GM18507 (cell line): ENCODE results near the gene OMA1.
"Not testable (repeated sequence)": the region's sequence is repeated elsewhere in the genome, so short reads cannot be mapped to it uniquely, and the experiment has no call there.

Experiments used
- DNase-seq: peaks from one replicate; pipeline ENCODE4 v3.0.0; 2011; ENCODE audit warnings: low read depth; ENCODE audit not compliant: insufficient read length; ENCODE audit errors: extremely low spot score
- FAIRE-seq: peaks from 2 replicates; lab custom pipeline; 2011; peaks lifted over from hg19 to GRCh38; lab: Jason Lieb, UNC

OMA1 gene

GRCh38 chr1:58543260-58543659 lies 3.3 kb downstream of the OMA1 start:
- FAIRE-seq (no peak), DNase-seq (no peak)

DNA sequence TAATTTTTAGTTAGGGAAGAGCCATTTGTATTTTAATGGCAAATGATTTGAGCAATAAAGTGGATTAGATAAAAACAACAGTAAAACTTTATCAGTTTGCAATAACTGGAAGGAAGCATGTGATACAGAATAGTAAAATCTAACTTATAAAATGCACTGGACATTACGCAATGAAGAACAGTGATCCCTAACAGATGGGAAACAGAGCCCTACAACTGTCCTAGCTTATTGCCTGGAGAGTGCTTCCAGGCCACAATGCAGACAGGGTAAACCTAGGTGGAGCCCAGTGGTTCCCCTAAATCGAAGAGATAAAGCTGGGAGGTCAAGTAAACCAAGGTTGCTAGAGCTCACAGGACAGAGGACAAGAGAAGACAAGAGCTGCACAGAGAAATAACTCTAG lies 7.0 kb downstream of the OMA1 start:
- FAIRE-seq (no peak), DNase-seq (no peak)

- DNase-seq (no peak), FAIRE-seq (no peak)
Observed at GRCh38 chr1:58538821-58539220, 7.7 kb downstream of the OMA1 start.

DNA sequence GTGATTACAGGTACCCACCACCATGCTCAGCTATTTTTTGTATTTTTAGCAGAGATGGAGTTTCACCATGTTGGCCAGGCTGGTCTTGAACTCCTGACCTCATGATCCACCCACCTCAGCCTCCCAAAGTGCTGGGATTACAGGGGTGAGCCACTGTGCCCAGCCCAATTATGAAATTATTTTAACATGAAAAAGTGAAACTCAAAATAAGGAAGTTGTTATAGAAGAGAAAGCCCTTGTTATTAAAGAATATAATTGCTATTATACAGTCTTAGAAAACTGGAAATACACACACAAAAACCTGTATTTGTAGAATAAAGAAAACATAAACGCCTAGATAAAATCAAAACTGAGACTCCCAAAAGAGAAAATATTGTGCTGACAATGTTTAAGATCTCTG lies 14.7 kb downstream of the OMA1 start:
- DNase-seq, FAIRE-seq: not testable (repeated sequence)

GRCh38 chr1:58529284-58529683 lies 17.2 kb downstream of the OMA1 start:
- DNase-seq (no peak), FAIRE-seq (peak; percentile 5)

- peak; percentile 60 for FAIRE-seq
- no peak for DNase-seq
Observed at GRCh38 chr1:58528518-58528917, 18.0 kb downstream of the OMA1 start.

- FAIRE-seq (no peak), DNase-seq (no peak)
Observed at GRCh38 chr1:58524353-58524945, 22.1 kb downstream of the OMA1 start.

GRCh38 chr1:58515794-58516401 lies 30.6 kb downstream of the OMA1 start:
- FAIRE-seq = peak; percentile 73
- peak; percentile 7 for DNase-seq

- FAIRE-seq (no peak), DNase-seq (no peak)
Observed at GRCh38 chr1:58513956-58514355, 32.6 kb downstream of the OMA1 start.

DNA sequence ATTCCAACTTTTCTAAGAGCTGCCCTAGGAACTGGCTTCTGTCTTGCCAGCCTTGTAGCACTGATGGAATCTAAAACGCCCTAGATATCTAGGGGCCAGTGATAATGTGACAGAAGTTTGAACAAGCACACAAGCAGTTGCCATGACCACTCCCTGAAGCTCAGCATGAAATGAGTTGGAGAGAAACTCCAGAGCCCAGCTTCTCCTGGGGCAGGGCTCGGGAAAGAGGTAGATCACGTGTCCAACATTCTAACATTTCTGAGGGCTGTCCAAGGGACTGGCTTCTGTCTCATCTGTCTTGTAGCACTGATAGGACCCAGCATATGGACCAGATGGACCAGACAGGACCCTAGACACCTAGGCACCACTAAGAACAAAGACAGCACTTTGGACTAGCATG lies 37.9 kb downstream of the OMA1 start:
- no peak for DNase-seq
- no peak for FAIRE-seq

GRCh38 chr1:58505286-58505685 lies 41.2 kb downstream of the OMA1 start:
- DNase-seq (no peak), FAIRE-seq (no peak)

- FAIRE-seq (no peak), DNase-seq (no peak)
Observed at GRCh38 chr1:58502519-58502918, 44.0 kb downstream of the OMA1 start.

DNA sequence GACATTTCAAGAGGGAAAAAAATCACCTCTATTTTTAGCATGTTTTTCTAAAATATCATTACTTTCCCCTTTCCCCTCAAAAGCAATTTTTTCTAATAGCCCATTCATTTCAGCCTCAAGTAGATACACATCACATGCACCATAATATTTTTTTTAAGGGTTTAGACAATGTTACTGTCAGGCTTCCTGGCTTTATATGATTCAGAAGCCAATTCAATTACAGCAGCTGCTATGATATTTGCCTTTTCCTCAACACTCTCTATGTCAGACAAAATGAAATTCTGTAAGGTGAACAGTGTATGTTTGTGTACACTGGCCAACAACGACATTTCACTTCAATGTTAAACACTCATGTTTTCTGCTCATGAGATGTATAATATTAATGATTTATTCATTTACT lies 46.5 kb downstream of the OMA1 start:
- FAIRE-seq = no peak
- DNase-seq = no peak

DNA sequence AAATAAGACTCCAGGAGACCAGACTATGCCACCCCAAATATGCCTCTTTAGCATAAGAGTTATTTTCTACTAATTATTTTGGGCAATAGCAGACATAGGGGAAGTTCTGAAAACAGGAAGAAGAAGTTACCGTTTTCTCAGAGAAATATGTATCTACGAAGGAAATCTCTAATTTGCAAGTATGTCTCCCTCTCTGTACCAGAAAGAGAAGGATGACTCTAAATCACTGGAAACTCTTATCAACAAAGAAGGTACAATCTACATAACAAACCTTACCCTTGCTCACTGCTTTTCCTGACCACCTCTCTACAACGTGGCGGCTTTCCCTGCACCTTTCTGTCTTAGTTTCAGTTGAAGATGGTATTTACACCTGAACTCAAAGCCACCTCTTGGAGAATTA lies 49.0 kb downstream of the OMA1 start:
- DNase-seq (no peak), FAIRE-seq (peak; percentile 42)

DNA sequence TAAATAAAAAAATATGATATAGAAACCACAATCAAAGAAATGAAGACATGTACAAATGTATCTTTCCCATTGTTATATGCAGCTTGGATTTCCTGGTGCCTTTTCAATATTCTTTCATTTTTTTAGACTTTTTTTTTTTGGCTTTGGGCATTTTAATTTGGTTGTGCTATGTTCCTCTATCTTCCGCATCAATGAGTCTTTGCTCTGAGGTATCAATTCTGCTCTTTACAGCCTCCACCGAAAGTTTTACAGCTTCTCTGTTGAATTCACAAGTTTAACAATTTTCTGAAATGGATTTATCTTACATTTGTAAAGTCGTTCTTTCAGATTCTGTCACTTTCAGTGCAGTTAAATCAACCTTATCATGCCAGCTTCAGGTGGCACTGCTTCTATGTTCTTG lies 50.5 kb downstream of the OMA1 start:
- no peak for FAIRE-seq
- no peak for DNase-seq

GRCh38 chr1:58488914-58489313 lies 57.6 kb downstream of the OMA1 start:
- DNase-seq, FAIRE-seq: not testable (repeated sequence)

DNA sequence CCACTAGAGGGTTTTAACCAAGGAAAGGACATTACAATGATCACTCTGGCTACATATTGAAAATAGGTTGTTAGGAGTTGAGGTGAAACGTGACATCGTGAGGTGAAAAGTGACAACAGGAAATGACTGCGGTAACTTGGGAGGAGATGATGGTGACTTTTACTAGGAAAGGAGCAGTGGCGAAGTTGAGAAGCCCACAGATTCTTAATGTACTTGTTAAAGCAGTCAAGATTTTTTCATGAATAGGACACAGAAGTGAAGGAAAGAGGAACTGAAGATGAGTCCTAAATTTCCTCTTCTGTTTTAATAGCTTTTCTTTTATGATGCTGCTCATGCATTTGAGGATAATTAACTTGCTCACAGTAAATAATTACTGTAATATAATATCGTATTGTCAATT lies 59.5 kb downstream of the OMA1 start:
- FAIRE-seq (no peak), DNase-seq (no peak)

DNA sequence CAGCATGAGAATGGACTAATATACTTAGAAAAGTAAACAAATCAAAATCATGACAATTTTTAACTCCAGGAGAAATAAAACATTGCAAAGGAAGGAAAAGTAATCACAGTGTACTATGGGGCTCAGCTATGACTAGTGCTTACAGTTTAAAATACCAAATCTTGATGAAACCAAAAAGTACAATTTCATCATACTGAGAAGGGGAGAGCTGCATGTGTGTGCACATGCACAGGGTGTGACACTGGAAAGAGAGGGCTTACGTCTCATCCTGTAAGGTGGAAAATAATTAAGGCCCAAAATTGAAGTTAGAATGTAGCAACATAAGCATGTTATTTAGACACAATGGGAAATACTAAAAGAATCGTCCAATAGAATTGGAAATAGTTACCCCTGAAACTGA lies 64.6 kb downstream of the OMA1 start:
- DNase-seq (no peak), FAIRE-seq (no peak)

- no peak for FAIRE-seq
Observed at GRCh38 chr1:58480191-58480590, 66.3 kb downstream of the OMA1 start.

DNA sequence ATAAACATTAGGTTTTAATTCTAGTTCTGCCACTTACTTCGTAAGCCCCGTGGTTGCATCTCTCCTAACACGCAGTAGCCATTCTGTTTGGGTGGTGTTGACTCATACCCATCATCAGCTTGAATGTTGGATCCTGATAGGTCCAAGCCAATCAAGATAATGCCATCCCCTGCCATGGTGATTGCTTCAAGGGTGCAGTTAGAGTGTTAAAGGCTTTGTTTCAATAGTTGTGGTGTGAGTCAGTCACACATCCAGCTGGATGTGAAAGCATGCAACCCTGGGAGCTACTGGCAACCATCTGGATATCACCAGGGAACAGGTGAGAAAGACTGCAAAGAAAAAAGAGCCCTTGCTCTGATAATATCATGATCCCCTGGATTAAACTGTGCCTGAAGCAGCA lies 69.1 kb downstream of the OMA1 start:
- FAIRE-seq (no peak), DNase-seq (no peak)

More at GRCh38 chr1:58480191-58480590, 66.3 kb downstream of the OMA1 start:
- no peak for DNase-seq

GRCh38 chr1:58476179-58476578 lies 70.3 kb downstream of the OMA1 start:
- DNase-seq (no peak), FAIRE-seq (no peak)

DNA sequence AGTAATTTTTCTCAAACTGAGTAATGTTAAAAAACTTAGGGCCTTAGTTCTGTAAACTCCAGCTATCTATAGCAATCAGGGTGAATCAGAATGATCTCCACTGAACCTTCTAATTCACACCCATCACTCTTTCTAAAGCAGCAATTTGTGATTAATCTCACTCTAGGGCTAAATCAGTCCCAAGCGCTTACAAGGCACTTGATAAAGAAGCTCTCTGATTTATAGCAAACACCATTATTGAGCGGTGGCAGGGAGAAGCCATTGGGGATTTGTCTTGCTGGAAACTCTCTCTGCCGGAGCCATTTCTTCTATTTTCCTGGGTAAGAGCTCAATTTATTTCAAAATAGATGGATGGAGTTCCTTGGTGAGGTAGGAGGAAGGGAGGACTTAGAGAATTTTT lies 77.0 kb downstream of the OMA1 start:
- no peak for FAIRE-seq

More for the DNA sequence above, 77.0 kb downstream of the OMA1 start:
- DNase-seq = no peak
